Hepatocyte (in vitro differentiated cells): ENCODE data around the gene BRIX1.

Experiments
- CTCF ChIP-seq: fragments of 200-600 bp; sonication (generic); IDR thresholded peaks from 2 replicates; pipeline ENCODE4 v1.5.1; 2016; ENCODE audit warnings: antibody characterized with exemption, mild to moderate bottlenecking; ENCODE audit not compliant: poor library complexity
- EZH2 ChIP-seq: fragments of 200-600 bp; sonication (generic); IDR thresholded peaks from 2 replicates; pipeline ENCODE4 v1.6.1; 2016; ENCODE audit warnings: antibody characterized with exemption, mild to moderate bottlenecking, borderline replicate concordance

GRCh38 chr5:34866989-34867471 lies 48.5 kb upstream of the BRIX1 start:
- TF ChIP-seq CTCF = no peak
- TF ChIP-seq EZH2 = no peak
